HEK293 (cell line): ENCODE data around the gene EPHB3.

Experiments used
- CTCF ChIA-PET: fragments of 350-600 bp; formaldehyde crosslinking; extraction: SDS; loops from one replicate; lab custom pipeline; 2021; ENCODE audit warnings: antibody characterized with exemption; lab: Yijun Ruan, JAX
- POLR2A ChIA-PET: fragments of 300-600 bp; formaldehyde crosslinking; extraction: SDS; loops from one replicate; lab custom pipeline; 2020; ENCODE audit warnings: antibody characterized with exemption, inconsistent platforms; lab: Yijun Ruan, JAX
- H3K27ac ChIP-seq: fragments of 200-500 bp; sonication (Bioruptor generic); 2 replicates; pipeline ENCODE4 v1.5.1; 2014; ENCODE audit warnings: low read depth, low read length, control low read depth, inconsistent platforms; ENCODE audit errors: extremely low read depth
- H3K36me3 ChIP-seq, 2 experiments: fragments of 200-500 bp in 1 of 2; sonication (Bioruptor generic) in 1 of 2; 1 replicate in 1 of 2; 2 replicates in 1 of 2; pipeline ENCODE4 v1.5.1; 2014 to 2017; ENCODE audit warnings: inconsistent platforms in 2 of 2, low read length in 2 of 2; ENCODE audit not compliant: control insufficient read depth in 2 of 2, insufficient read depth in 1 of 2
- H3K4me1 ChIP-seq: fragments of 200-500 bp; sonication (Bioruptor generic); 2 replicates; pipeline ENCODE4 v1.5.1; 2014; ENCODE audit warnings: mild to moderate bottlenecking, low read length, inconsistent platforms; ENCODE audit not compliant: control insufficient read depth, insufficient read depth
- H3K4me3 ChIP-seq: 2 replicates; pipeline ENCODE4 v1.5.1; 2011; ENCODE audit warnings: low read depth, mild to moderate bottlenecking, control low read depth, low read length, moderate library complexity
- H3K9me3 ChIP-seq: fragments of 200-500 bp; sonication (Bioruptor generic); 2 replicates; pipeline ENCODE4 v1.5.1; 2014; ENCODE audit warnings: low read depth, low read length, inconsistent platforms; ENCODE audit not compliant: control insufficient read depth, insufficient read depth
- EGR2 ChIP-seq: fragments of 450-650 bp; formaldehyde crosslinking; IDR thresholded peaks from 2 replicates; pipeline ENCODE4 v1.5.1; 2016; ENCODE audit warnings: low read depth, missing biosample characterization, missing genetic modification characterization
- FEZF1 ChIP-seq: fragments of 450-650 bp; formaldehyde crosslinking; IDR thresholded peaks from 2 replicates; pipeline ENCODE4 v1.5.1; 2016; ENCODE audit warnings: missing biosample characterization, missing genetic modification characterization
- KLF9 ChIP-seq: fragments of 450-650 bp; formaldehyde crosslinking; IDR thresholded peaks from 2 replicates; pipeline ENCODE4 v1.5.1; 2016; ENCODE audit warnings: missing biosample characterization, missing genetic modification characterization, low read depth
- PRDM1 ChIP-seq: fragments of 450-650 bp; formaldehyde crosslinking; IDR thresholded peaks from 2 replicates; pipeline ENCODE4; 2016; ENCODE audit warnings: missing biosample characterization, missing genetic modification characterization
- SCRT1 ChIP-seq: fragments of 450-650 bp; formaldehyde crosslinking; IDR thresholded peaks from 2 replicates; pipeline ENCODE4 v1.5.1; 2016; ENCODE audit warnings: missing biosample characterization, missing genetic modification characterization, borderline replicate concordance
- WT1 ChIP-seq: fragments of 450-650 bp; formaldehyde crosslinking; IDR thresholded peaks from 2 replicates; pipeline ENCODE4 v1.5.1; 2016; ENCODE audit warnings: missing biosample characterization, missing genetic modification characterization
- ZBTB7A ChIP-seq: fragments of 450-650 bp; formaldehyde crosslinking; IDR thresholded peaks from 2 replicates; pipeline ENCODE4 v1.5.1; 2016; ENCODE audit warnings: low read depth, missing biosample characterization, missing genetic modification characterization
- ZNF16 ChIP-seq: fragments of 450-650 bp; formaldehyde crosslinking; IDR thresholded peaks from 2 replicates; pipeline ENCODE4 v1.5.1; 2016; ENCODE audit warnings: low read depth, missing biosample characterization, missing genetic modification characterization
- ZNF19 ChIP-seq: fragments of 450-650 bp; formaldehyde crosslinking; IDR thresholded peaks from 2 replicates; pipeline ENCODE4; 2016; ENCODE audit warnings: missing biosample characterization, missing genetic modification characterization, low read depth
- ZNF501 ChIP-seq: fragments of 450-650 bp; formaldehyde crosslinking; IDR thresholded peaks from 2 replicates; pipeline ENCODE4 v1.5.1; 2016; ENCODE audit warnings: missing biosample characterization, missing genetic modification characterization
- ZNF514 ChIP-seq: fragments of 450-650 bp; formaldehyde crosslinking; IDR thresholded peaks from 2 replicates; pipeline ENCODE4 v1.5.1; 2016; ENCODE audit warnings: missing biosample characterization, missing genetic modification characterization
- ZNF549 ChIP-seq: fragments of 450-650 bp; IDR thresholded peaks from 2 replicates; pipeline ENCODE4 v1.5.1; 2018; ENCODE audit warnings: missing biosample characterization, missing genetic modification characterization, mild to moderate bottlenecking, inconsistent platforms, moderate library complexity
- ZNF585B ChIP-seq: fragments of 450-650 bp; formaldehyde crosslinking; IDR thresholded peaks from 2 replicates; pipeline ENCODE4 v1.5.1; 2016; ENCODE audit warnings: missing biosample characterization, missing genetic modification characterization
- ZNF626 ChIP-seq: fragments of 450-650 bp; sonication (Bioruptor Pico); formaldehyde crosslinking; IDR thresholded peaks from 2 replicates; pipeline ENCODE4 v1.5.1; 2018; ENCODE audit warnings: missing biosample characterization, missing genetic modification characterization, inconsistent platforms
- ZNF658 ChIP-seq: fragments of 450-650 bp; formaldehyde crosslinking; IDR thresholded peaks from 2 replicates; pipeline ENCODE4; 2016; ENCODE audit warnings: missing biosample characterization, missing genetic modification characterization
- ZNF677 ChIP-seq: fragments of 450-650 bp; IDR thresholded peaks from 2 replicates; pipeline ENCODE4 v1.5.0; 2018; ENCODE audit warnings: missing biosample characterization, mild to moderate bottlenecking, missing genetic modification characterization, moderate library complexity
- TF ChIP-seq, protein P1 (sequence below): fragments of 450-650 bp; formaldehyde crosslinking; IDR thresholded peaks from 2 replicates; pipeline ENCODE4 v1.5.1; 2016; ENCODE audit warnings: missing biosample characterization, missing genetic modification characterization
- TF ChIP-seq, protein P2 (sequence below): fragments of 450-650 bp; formaldehyde crosslinking; IDR thresholded peaks from 2 replicates; pipeline ENCODE4 v1.5.1; 2016; ENCODE audit warnings: missing biosample characterization, missing genetic modification characterization
- TF ChIP-seq, protein P3 (sequence below): fragments of 450-650 bp; formaldehyde crosslinking; IDR thresholded peaks from 2 replicates; pipeline ENCODE4 v1.5.1; 2016; ENCODE audit warnings: missing biosample characterization, missing genetic modification characterization
- TF ChIP-seq, protein P4 (sequence below): fragments of 450-650 bp; formaldehyde crosslinking; IDR thresholded peaks from 2 replicates; pipeline ENCODE4 v1.5.1; 2016; ENCODE audit warnings: missing biosample characterization, missing genetic modification characterization
- TF ChIP-seq, protein P5 (sequence below): fragments of 450-650 bp; formaldehyde crosslinking; IDR thresholded peaks from 2 replicates; pipeline ENCODE4 v1.5.1; 2016; ENCODE audit warnings: missing biosample characterization, missing genetic modification characterization

EPHB3 gene

DNA sequence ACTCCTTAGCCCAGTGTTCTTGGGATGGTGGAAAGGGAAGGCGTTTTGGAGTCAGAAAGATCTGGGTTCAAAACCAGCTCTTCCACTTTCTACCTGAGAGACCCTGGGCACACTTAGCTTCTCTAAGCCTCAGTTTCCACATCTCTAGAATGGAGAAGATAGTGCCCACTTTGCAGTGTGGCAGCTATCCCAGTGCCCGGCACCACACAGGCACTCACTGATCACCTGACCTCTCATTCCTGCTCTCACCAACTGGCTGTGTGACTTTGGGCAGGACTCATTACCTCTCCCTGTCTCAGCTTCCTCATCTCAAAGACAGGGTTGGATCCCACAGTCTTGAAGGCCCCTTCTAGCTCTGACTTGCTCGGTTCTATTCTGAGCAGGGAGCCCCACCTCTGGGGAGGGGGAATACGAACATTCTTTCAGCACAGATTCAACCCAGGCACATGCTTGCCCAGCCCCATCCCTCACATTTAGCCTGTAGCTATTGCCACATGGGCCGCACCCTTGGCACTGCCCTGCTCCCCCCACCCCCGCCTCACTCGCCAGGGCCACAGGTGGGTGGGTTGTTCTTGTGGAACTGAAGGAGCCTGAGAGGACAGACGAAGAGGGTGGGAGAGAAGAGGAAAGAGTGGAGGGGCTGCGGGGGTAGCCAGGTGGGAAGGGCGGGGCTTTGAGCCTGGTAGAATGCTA is 39.2 kb downstream of the EPHB3 start:
- TF ChIP-seq ZBTB7A (tag by site-specific recombination), result no peak
- Histone ChIP-seq H3K4me1 (no peaks in the 10 kb centered on the region), H3K27ac (no peak overlapping the region), H3K4me3 (no peak overlapping the region), H3K9me3 (no peaks in the 10 kb centered on the region), H3K36me3 (no peaks in the 10 kb centered on the region)
- POLR2A ChIA-PET, result interaction anchor here (1.3 kb wide), 1 partner anchor 10 kb away, joined by 3 read pairs; no protein-coding TSS in a partner anchor
- CTCF ChIA-PET, result no interaction called here

DNA sequence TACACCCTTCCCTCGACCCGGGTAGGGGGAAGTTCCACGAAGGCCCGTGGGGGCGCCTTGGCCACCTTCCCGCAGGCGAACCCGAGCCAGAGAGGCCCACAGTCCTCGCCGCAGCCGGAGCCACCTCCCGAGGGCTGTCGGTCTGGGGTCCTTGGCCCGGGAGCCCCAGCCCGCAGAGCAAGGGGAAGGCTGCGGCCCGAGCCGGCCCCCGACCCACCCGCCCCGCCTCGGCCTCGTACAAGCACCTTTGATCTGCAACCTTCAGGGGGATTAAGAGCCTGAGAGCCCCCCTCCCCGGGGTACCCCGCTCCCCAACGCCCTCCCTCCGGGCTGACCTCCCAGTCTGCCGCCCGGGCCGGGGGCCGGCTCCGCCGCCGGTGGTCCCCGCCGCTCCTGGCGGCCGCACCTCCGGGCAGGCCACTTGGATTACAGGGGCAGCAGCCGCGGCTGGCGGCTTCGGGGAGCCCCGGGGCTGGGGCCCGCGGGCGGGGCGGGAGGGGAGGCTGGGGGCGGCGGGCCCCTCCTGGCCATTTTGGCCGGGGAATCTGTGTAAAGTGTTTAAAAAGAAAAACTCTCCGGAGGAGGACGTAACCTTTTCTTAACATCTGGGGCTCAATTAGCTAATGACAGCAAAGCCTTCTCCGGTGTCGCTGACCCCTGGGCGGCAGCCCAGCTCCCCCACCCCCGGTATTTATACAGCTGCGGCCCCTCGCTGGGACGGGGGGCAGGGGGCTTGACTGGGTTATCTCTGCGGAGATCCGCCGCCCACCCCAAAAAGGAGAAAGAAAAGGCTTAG is 40.2 kb downstream of the EPHB3 start:
- Histone ChIP-seq H3K4me1 (no peaks in the 10 kb centered on the region), H3K36me3 (no peaks in the 10 kb centered on the region), H3K27ac (no peak overlapping the region)
- TF ChIP-seq ZNF626 (no peak), ZNF514 (tag by site-specific recombination) (no peak)
- TF ChIP-seq, all 188 proteins: peak for 0
- ChIA-PET CTCF (no interaction called here), POLR2A (no interaction called here)
- no peak overlapping the region for H3K4me3 ChIP-seq
- H3K9me3 ChIP-seq, result no peaks in the 10 kb centered on the region

DNA sequence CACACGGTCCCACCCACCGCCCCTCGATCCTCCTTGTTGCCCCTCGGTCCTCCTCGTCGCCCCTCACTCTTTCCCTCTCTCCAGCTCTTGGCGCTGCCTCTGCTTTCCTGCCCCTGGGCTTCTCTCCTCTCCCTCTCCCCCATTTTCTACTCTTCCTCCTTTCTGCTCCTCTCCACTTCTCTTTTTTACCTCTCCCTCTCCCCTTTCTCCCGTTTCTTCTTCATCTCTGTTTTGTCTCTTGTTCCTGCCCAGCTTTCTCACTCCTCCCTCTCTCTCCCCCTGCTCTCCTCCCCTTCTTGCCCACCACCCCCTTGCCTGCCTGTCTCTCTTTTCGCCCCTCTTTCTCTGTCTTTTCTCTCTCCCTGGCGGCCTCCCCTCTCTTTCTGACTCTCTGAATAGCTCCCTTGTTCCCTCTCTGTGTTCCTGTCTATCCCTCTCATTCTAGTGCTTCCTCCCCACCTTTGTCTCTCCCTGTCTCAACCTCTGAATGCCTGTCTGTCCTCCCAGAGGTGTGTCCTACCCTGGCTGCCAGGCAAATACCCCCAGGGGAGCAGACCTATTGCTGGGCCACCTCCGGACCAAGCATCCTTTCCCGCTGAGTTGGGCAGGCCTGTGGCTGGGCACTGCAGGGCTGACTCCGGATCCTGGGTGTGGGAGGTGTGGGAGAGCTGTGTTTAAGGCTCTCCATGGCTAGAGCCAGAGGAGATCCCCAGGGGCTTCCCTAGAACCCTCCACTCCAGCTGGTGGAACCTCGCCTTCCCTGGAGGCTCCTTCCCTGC is 41.0 kb downstream of the EPHB3 start:
- H3K4me3 ChIP-seq, result no peak overlapping the region
- no peak overlapping the region for H3K27ac ChIP-seq
- H3K4me1 ChIP-seq, result no peaks in the 10 kb centered on the region
- ChIA-PET CTCF (no interaction called here), POLR2A (interaction anchor here (0.7 kb wide), 1 partner anchor 1310 kb away, joined by 3 read pairs; no protein-coding TSS in a partner anchor)
- no peaks in the 10 kb centered on the region for H3K36me3 ChIP-seq
- no peaks in the 10 kb centered on the region for H3K9me3 ChIP-seq
- peak; percentile 94 for TF ChIP-seq PRDM1 (tag by site-specific recombination)
- TF ChIP-seq WT1 (tag by site-specific recombination), result no peak
- peak; percentile 20; the same call in 1 of the 2 replicates for TF ChIP-seq EGR2 (tag by site-specific recombination)
- no peak for TF ChIP-seq SCRT1 (tag by site-specific recombination)
- TF ChIP-seq ZNF16 (tag by site-specific recombination), result no peak
- TF ChIP-seq ZNF658 (tag by site-specific recombination), result no peak
- no peak for TF ChIP-seq FEZF1 (tag by site-specific recombination)
- TF ChIP-seq ZNF549 (tag by site-specific recombination), result no peak
- no peak for TF ChIP-seq ZNF677 (tag by site-specific recombination)
- TF ChIP-seq ZNF585B (tag by site-specific recombination), result no peak
- TF ChIP-seq, protein P1, sequence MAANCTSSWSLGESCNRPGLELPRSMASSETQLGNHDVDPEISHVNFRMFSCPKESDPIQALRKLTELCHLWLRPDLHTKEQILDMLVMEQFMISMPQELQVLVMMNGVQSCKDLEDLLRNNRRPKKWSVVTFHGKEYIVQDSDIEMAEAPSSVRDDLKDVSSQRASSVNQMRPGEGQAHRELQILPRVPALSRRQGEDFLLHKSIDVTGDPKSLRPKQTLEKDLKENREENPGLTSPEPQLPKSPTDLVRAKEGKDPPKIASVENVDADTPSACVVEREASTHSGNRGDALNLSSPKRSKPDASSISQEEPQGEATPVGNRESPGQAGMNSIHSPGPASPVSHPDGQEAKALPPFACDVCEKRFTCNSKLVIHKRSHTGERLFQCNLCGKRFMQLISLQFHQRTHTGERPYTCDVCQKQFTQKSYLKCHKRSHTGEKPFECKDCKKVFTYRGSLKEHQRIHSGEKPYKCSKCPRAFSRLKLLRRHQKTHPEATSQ (tag by site-specific recombination), result no peak
- TF ChIP-seq, protein P2, sequence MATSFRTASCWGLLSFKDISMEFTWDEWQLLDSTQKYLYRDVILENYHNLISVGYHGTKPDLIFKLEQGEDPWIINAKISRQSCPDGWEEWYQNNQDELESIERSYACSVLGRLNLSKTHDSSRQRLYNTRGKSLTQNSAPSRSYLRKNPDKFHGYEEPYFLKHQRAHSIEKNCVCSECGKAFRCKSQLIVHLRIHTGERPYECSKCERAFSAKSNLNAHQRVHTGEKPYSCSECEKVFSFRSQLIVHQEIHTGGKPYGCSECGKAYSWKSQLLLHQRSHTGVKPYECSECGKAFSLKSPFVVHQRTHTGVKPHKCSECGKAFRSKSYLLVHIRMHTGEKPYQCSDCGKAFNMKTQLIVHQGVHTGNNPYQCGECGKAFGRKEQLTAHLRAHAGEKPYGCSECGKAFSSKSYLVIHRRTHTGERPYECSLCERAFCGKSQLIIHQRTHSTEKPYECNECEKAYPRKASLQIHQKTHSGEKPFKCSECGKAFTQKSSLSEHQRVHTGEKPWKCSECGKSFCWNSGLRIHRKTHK (tag by site-specific recombination), result no peak
- TF ChIP-seq ZBTB7A (tag by site-specific recombination), result no peak
- no peak for TF ChIP-seq ZNF19 (tag by site-specific recombination)
- no peak for TF ChIP-seq KLF9
- TF ChIP-seq, protein P3, sequence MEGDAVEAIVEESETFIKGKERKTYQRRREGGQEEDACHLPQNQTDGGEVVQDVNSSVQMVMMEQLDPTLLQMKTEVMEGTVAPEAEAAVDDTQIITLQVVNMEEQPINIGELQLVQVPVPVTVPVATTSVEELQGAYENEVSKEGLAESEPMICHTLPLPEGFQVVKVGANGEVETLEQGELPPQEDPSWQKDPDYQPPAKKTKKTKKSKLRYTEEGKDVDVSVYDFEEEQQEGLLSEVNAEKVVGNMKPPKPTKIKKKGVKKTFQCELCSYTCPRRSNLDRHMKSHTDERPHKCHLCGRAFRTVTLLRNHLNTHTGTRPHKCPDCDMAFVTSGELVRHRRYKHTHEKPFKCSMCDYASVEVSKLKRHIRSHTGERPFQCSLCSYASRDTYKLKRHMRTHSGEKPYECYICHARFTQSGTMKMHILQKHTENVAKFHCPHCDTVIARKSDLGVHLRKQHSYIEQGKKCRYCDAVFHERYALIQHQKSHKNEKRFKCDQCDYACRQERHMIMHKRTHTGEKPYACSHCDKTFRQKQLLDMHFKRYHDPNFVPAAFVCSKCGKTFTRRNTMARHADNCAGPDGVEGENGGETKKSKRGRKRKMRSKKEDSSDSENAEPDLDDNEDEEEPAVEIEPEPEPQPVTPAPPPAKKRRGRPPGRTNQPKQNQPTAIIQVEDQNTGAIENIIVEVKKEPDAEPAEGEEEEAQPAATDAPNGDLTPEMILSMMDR (tag by site-specific recombination), result no peak
- no peak for TF ChIP-seq ZNF501 (tag by site-specific recombination)
- TF ChIP-seq, protein P4, sequence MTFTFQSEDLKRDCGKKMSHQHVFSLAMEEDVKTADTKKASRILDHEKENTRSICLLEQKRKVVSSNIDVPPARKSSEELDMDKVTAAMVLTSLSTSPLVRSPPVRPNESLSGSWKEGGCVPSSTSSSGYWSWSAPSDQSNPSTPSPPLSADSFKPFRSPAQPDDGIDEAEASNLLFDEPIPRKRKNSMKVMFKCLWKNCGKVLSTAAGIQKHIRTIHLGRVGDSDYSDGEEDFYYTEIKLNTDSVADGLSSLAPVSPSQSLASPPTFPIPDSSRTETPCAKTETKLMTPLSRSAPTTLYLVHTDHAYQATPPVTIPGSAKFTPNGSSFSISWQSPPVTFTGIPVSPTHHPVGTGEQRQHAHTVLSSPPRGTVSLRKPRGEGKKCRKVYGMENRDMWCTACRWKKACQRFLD (tag by site-specific recombination), result no peak
- TF ChIP-seq, protein P5, sequence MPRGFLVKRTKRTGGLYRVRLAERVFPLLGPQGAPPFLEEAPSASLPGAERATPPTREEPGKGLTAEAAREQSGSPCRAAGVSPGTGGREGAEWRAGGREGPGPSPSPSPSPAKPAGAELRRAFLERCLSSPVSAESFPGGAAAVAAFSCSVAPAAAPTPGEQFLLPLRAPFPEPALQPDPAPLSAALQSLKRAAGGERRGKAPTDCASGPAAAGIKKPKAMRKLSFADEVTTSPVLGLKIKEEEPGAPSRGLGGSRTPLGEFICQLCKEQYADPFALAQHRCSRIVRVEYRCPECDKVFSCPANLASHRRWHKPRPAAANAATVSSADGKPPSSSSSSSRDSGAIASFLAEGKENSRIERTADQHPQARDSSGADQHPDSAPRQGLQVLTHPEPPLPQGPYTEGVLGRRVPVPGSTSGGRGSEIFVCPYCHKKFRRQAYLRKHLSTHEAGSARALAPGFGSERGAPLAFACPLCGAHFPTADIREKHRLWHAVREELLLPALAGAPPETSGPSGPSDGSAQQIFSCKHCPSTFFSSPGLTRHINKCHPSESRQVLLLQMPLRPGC, result no peak
